GM19035 (cell line): ENCODE results near the gene LIMCH1.

Experiments used
- ATAC-seq: cut with Tn5 transposase; IDR thresholded peaks from one replicate; pipeline ENCODE4 v1.9.1; 2021; ENCODE audit not compliant: unreplicated experiment

The LIMCH1 gene

GRCh38 chr4:41559940-41560516 lies 22.1 kb downstream of the LIMCH1 start:
- no peak for ATAC-seq

GRCh38 chr4:41561244-41561643 lies 23.3 kb downstream of the LIMCH1 start:
- no peak for ATAC-seq

GRCh38 chr4:41567186-41567585 lies 29.2 kb downstream of the LIMCH1 start:
- no peak for ATAC-seq

GRCh38 chr4:41568363-41568762 lies 30.4 kb downstream of the LIMCH1 start:
- ATAC-seq: no peak

- ATAC-seq: no peak
Measured at GRCh38 chr4:41569961-41570360, 32.0 kb downstream of the LIMCH1 start.

GRCh38 chr4:41571422-41571821 lies 33.5 kb downstream of the LIMCH1 start:
- no peak for ATAC-seq

GRCh38 chr4:41572516-41572915 lies 34.6 kb downstream of the LIMCH1 start:
- no peak for ATAC-seq

GRCh38 chr4:41572956-41573355 lies 35.0 kb downstream of the LIMCH1 start:
- no peak for ATAC-seq

GRCh38 chr4:41573502-41574001 lies 35.6 kb downstream of the LIMCH1 start:
- no peak for ATAC-seq

- no peak for ATAC-seq
Measured at GRCh38 chr4:41575207-41575606, 37.2 kb downstream of the LIMCH1 start.

GRCh38 chr4:41575665-41576064 lies 37.7 kb downstream of the LIMCH1 start:
- ATAC-seq: no peak

GRCh38 chr4:41579043-41579442 lies 41.1 kb downstream of the LIMCH1 start:
- ATAC-seq: no peak

- no peak for ATAC-seq
Measured at GRCh38 chr4:41579526-41579925, 41.6 kb downstream of the LIMCH1 start.

GRCh38 chr4:41580007-41580406 lies 42.0 kb downstream of the LIMCH1 start:
- ATAC-seq: no peak

- ATAC-seq: no peak
Measured at GRCh38 chr4:41586675-41587225, 48.8 kb downstream of the LIMCH1 start.

GRCh38 chr4:41587286-41587685 lies 49.3 kb downstream of the LIMCH1 start:
- no peak for ATAC-seq

GRCh38 chr4:41590591-41590990 lies 52.6 kb downstream of the LIMCH1 start:
- no peak for ATAC-seq

- ATAC-seq: no peak
Measured at GRCh38 chr4:41594432-41594831, 56.5 kb downstream of the LIMCH1 start.

- no peak for ATAC-seq
Measured at GRCh38 chr4:41597494-41597893, 59.5 kb downstream of the LIMCH1 start.

- no peak for ATAC-seq
Measured at GRCh38 chr4:41598580-41598979, 60.6 kb downstream of the LIMCH1 start.

GRCh38 chr4:41599192-41599786 lies 61.3 kb downstream of the LIMCH1 start:
- ATAC-seq: no peak

GRCh38 chr4:41600243-41600912 lies 62.4 kb downstream of the LIMCH1 start:
- no peak for ATAC-seq
